Measurements from ENCODE around the gene FMNL2.
A peak's percentile ranks its signal among the peaks of the same experiment; 100 is the strongest.

The FMNL2 gene

DNA sequence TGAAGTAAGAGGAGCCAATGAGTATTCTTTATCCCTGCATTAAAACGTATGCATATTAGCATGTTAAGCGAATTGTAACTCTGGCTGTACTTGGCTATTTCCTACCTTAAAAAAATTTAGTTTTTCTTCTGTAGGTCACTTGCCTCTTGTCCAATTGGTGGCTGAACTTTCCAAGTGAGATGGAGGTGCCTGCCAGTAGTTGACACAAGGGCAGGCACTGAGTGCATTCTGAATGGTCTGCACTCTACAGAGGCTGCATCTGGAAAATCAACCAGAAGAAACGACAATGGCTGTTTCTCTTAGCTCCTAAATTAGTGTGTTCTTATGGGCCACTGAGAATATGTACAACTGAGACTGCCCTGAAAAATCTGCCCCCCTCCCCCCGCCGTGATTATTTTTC lies 221.5 kb downstream of the FMNL2 start:
- DNase-seq (ENCODE audit: low read depth in 2 of 2): no peak

DNA sequence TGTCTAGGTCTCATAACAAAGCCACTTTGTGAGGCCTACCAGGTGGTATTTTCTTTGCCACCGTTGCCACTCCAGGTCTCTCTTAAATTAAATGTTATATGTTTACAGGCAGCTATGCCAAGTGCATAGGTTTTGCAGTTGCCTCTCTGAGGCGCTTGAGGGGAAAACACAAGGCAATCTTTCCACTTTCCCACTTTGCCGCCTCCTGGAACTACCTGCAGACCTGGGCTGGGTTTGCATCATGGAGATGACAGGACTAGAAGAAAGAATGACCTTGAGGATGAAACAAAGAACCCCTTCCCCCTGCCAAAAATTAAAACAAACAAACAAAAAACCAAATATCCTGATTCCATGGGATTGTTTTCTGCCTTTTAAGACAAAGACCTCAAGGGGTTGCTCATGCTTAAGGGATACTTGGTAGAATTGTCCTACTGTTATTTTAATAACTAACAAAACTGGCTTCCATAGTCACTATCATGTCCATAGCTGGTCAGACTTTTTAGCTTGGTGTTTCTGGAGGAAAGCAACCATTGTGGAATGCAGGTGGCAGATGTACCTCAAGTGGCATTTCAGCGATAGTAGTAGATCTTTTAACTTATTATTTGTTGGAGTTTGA lies 222.4 kb downstream of the FMNL2 start:
- DNase-seq (ENCODE audit: low read depth in 2 of 2): no peak

DNA sequence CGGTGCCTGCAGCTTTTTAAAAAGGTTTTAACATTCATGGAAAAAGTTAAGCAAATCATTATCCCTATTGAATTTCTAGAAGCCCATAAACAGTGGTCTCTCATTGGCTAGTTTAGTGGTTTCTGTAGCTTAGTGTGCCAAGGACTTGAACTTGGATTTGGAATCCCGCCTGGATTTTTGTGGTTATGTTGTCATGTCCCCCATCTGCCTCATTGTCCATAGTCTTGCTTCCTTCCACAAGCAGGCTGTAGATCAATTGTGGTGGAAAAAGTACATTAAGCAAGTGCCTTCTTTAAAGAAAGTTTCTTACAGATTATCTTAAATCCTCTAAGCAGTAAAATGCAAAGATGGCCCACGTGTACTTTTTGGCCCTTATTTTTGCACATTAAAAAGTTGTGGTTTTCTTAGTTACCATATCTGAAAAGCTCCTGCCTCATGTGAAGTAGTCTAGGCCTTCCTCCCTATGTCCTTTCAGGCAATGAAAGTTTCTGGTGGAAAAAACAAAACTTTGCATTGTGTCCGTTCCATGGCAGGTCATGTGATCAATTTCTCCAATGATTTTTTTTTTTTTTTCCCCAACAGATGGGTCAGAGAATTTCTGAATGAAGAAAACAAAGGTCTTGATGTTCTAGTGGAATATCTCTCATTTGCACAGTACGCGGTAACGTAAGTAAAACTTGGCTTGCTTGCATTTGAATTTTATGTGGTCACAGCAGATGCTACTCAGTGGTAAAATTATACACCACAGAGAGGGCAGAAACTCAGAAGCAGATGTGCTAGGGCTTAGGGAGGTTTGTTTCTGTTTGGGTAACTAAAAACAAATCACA lies 223.4 kb downstream of the FMNL2 start:
- DNase-seq (ENCODE audit: low read depth in 2 of 2): no peak

DNA sequence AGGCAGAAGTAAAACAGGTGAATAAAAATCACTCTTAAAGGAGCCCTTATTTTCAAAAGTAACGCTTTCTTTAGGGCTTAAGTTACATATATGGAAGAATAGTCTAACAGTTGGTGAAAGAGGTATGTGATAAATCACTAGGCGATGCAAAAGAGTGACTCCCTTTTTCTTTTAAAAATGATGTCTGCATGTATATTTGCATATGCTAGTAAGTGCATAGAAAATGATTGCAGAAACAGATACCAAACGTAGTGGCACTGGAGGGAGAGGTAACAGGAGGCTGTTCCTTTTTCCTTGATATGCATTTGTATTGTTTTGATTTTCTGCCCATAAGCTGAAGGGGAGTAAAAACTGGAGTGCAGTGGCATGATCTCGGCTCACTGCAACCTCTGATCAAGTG lies 224.0 kb downstream of the FMNL2 start:
- no peak for DNase-seq (ENCODE audit: low read depth in 2 of 2)

DNA sequence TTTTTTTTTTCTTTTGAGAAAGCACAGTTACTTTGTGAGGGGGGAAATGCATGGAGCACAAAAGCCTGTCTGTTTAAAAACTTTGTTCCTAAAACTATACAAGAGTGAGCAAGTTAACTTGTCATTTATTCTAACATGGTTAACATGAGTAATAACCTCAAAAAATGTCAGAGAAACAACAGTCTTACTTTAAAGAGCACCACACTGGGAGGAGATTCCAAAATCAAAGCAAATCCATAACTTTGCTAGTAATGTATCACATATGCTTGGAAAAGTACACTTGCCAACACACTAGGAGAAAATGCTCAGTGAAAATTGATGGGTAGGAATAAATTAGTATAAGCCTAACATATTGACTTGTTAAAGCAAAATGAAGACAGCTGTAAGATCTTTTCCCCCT lies 225.2 kb downstream of the FMNL2 start:
- no peak for DNase-seq (ENCODE audit: low read depth in 2 of 2)

DNA sequence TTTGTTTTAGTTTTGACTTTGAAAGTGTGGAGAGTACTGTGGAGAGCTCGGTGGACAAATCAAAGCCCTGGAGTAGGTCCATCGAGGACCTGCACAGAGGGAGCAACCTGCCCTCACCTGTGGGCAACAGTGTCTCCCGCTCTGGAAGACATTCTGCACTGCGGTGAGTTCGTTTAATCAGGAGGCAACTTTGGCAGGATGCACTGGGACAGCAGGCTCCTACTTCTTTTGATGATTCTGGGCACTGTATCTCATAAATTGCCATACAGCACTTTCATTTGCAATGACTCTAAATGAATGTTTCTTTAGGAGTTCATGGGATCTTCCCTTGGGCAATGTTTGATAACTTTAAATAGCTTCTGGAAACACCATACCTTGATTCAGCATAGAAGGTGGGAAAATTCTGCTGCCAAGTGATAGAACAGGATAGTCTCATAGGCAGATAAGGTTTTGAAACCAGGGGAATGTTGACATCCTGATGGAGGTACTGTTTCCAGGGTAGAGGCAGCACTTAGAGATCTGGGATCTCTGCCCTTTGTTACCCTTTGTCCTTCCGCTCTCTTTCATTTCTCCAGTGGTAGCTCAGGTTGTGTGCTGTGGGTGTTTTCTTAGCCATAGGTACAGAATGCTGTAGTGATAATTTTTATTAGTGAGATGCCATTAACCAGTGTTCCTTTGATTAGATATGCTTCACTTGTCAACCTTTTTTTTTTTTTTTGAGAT lies 226.1 kb downstream of the FMNL2 start:
- no peak for DNase-seq (ENCODE audit: low read depth in 2 of 2)

DNA sequence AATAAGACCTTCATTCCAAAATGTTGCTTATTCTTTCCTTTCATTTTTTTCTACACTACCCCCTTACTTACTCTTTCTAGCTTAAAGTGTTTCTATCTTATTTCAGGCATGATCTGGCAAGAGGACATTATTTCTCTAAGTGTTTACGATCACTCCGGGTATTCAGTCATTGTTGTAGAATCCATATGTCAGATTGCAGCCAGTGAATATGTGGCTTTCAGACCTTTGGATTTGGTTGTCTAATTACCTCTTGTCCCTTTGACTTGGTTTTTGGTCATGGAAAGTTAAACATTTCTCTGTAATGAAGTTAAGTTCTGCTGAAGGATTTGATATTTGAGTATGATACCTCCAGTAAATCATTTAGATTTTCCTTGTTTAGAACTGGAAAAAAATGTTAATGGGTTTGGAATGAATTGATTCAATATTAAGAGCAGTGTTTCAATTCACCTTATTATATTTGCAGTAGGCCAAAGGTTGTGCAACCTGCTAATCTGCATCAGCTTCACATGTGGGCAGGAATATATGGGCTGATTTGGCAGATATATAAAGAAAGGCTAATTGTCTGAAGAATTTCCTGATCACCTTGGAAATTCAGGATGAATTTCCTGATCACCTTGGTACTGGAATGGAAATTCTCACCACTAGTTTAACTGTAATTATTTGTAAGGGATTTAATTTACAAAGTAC lies 227.4 kb downstream of the FMNL2 start:
- DNase-seq (ENCODE audit: low read depth in 2 of 2): no peak

DNA sequence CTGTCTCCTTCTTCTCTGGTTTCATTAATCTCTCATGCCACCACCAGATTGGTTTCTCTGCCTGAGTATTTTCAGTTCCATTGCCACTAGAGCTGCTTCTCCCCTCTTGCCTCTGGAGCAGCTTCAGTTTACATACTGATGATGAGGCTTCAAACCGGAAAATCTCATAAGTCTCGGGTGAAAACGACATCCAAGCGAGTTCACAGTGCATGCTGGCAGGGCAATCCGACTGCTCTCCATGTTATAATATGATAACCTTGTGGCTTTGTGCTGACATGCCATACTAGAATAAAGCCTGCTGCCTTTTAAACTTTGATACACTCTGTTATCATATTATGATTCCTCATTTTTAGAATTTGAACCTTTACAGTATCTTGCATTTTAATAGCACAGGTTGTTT lies 228.8 kb downstream of the FMNL2 start:
- no peak for DNase-seq (ENCODE audit: low read depth in 2 of 2)

DNA sequence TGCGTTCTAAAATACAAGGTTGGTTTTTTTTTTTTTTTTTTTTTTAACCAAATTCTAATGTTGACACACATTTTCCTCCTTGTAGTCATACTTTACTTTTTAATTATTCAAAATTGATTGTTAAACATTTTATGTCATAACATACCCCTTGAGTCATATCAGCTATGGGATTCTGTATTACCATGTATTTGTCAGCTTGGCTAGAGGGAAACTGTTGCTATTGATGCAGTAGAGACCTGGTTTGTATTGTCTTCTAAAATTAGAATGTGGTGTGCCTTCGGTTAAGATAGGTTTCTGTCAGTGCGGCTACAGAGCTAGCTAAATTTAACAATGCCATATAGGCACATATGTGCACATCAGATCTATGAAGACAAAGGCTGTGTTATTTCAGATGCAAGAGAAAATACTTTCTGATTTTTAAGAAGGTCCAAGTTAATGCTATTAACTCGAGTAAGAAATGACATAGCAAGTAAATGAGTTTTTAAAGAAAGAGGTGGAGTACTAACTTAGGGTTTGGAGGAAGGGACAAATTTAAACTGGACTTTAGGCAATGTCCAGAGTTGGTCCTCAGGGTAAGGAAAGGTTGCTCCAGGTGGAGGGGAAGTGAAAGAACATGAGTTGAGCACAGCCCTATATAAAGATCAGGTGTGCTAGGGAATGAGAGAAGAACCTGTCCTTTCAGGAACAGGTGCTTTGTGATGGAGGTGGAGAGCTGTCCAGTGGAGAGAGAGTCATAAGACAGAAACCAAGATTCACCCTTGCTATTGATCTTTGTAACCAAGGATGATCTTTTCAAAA lies 230.0 kb downstream of the FMNL2 start:
- DNase-seq (ENCODE audit: low read depth in 2 of 2): no peak

DNA sequence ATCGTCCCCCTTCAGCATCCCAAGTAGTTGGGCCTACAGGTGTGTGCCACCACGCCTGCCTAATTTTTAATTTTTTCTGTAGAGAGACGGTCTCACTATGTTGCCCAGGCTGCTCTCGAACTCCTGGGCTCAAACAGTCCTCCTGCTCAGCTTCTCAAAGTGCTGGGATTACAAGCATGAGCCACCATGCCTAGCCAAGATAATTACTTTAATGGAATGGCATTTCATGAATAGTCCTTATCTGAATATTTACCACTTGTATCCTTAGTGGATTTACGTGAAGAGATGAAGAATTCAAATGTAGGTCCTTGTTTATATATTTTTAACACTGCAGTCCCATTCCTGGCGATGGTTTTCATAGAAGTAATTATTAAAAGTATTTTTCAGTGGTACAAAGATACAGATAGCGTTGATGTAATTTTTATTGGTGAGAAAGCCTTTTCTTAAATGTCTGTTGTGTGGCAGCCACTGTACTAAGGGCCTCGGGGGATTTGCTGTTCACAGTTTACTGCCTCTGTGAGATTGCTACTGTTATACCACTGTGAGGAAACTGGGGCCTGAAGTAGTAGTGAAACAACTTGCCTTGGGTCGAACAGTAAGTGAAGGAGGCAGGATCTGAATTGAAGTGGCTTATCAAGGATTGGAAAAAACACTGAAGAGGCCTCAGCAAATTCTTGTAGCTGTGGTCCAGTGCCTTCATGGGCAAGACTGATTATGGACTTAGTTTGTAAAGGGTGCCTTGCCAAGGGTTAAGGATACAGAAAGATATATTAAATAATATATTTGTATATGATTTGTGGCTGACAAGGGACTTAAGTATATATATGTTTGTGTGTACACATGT lies 231.1 kb downstream of the FMNL2 start:
- no peak for DNase-seq (ENCODE audit: low read depth in 2 of 2)

DNA sequence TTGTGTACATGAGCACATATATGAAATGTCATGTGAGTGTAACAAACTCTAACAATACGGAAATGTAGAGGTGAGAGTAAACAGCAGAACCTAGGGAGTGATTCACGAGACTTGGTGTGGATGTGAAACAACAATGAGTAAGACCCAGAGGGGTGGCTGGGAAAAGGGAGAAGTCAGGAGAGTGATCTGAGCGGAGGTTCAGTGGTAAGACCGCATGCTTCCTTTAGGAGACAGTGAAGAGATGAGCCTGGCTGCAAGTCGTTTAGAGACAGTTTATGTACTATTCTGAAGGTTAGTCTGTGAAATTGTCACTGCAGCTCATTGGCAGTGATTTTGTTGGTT lies 231.7 kb downstream of the FMNL2 start:
- DNase-seq (ENCODE audit: low read depth in 2 of 2): no peak

DNA sequence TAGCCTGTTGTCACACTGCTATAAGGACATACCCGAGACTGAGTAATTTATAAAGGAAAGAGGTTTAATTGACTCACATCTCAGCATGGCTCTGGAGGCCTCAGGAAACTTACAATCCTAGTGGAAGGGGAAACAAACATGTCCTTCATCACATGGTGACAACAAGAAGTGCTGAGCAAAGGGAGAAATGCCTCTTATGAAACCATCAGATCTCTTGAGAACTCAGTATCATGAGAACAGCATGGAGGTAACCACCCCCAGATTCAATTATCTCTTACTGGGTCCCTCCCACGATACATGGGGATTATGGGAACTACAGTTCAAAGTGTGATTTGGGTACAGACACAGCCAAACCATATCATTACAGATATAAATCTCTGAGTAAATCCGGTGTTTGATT lies 233.6 kb downstream of the FMNL2 start:
- no peak for DNase-seq (ENCODE audit: low read depth in 2 of 2)

DNA sequence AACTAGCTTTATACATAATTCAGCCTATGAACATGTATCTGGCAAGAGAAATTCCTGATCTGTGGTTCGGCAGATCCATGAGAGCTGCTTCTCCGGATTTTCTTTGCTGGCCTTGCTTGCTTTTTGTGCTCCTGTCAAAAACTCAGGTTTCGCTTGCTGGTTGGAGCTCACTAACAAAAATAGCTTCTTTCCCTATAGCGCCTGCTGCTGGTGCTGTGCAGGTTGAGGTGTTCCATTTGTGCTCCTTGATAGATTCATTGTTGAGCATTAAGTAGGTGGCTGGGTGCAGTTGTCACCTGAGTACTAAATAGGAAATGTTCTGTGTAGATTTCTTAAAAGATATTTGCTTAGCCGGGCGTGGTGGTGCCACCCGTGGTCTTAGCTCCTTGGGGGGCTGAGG lies 234.2 kb downstream of the FMNL2 start:
- DNase-seq (ENCODE audit: low read depth in 2 of 2): no peak

DNA sequence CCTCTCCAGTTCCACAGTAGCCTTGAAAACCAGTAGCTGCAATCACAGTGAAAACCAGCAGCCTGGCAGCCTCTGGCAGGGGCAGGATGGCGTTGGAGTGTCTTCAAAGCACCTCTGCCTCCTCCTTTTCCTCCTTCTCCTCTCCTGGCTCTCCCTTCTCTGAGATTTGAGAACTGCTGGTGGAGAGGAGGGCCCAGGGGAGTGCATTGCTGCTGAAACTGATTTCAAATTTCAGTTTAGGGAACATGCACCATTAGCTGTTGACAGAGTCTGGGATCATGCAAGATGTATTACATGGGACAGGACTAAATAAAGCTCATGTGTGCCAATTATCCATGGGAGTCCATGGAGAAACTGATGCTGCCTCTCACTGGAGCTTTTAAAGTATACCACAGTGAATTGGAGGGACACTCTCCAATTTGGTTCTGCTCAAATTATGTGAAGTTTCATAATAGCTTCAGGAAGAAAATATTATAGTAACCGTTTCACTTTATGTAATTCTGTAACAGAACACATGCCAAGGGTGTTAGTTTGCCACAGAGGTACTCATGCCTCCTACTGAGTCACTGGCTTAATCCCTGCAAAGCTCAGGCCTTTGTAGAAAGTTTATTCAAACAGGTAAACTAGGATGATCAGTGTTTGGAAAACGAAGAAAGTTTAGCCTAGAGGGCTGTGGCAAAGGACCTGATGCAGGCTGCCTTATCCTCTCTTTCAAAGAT lies 236.2 kb downstream of the FMNL2 start:
- no peak for DNase-seq (ENCODE audit: low read depth in 2 of 2)

DNA sequence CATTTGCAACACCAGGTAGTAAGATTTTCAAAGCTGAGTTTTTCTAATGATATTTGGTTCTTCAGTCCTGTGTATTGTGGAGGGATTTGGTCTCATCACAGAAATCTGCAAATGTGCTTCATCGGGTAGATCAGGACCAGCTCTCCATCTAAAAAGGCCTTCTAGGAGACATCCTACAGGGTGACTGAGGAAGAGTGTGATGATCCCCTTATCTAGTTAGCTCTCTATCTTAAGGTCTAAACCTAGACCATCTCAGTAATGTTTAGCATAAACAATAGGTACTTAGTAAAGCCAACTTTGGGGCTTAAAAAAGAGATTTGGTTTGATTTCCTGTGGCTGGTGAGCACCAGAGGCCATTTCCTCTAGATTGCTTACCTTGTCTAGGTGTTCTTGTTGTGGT lies 237.1 kb downstream of the FMNL2 start:
- DNase-seq (ENCODE audit: low read depth in 2 of 2): no peak

DNA sequence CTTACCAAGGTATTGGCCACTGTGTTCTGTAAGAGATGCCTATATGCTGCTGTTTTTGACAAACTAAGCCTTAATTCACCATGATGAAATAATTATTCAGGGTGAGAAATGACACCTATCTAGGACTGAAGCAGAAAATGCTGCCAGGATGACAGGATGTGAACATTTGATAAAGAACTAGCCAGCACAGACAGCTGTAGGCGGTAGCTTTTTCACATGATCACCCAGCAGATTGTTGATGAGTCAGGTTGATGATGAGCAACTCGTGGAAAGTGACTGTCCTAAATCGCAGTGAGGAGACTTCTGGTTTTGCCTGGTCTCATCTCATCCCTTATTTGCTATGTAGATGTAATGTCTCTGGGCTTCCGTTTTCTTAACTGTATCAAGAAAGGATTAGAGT lies 238.2 kb downstream of the FMNL2 start:
- DNase-seq (ENCODE audit: low read depth in 2 of 2): peak; percentile 5 to 31

DNA sequence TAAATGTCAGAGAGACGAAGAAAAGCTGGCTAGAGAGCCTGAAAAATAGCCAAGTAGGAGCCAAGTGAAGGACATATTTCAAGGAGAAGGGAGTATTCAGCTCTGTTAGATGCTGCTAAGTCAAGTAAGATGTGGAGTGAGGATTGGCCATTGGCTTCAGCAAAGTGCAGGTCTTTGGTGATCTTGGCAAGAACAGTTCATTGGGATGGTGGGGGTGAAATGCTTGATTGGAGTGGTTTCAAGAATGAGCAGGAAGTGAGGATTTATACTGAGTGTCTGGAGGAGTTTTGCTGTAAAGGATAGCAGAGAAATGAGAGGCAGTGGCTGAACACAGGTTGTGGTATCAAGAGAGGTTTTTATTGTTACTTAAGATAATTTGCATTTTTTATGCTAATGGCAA lies 242.6 kb downstream of the FMNL2 start:
- no peak for DNase-seq (ENCODE audit: low read depth in 2 of 2)

DNA sequence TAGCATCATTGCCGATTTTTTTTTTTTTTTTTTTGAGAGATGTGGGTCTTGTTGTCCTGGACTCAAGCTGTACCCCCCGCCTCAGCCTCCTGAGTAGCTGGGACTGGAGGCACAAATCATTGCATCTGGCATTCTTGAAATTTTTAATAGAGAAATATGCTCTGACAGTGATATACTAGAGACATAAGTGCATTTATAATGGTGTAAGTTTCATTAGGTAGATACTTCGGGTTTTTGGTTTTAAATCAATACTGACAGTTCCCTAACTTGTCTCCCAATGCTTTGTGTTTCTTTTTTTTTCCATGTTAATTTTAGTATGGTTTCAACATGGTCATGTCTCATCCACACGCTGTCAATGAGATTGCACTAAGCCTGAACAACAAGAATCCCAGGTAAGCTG lies 243.6 kb downstream of the FMNL2 start:
- no peak for DNase-seq (ENCODE audit: low read depth in 2 of 2)

DNA sequence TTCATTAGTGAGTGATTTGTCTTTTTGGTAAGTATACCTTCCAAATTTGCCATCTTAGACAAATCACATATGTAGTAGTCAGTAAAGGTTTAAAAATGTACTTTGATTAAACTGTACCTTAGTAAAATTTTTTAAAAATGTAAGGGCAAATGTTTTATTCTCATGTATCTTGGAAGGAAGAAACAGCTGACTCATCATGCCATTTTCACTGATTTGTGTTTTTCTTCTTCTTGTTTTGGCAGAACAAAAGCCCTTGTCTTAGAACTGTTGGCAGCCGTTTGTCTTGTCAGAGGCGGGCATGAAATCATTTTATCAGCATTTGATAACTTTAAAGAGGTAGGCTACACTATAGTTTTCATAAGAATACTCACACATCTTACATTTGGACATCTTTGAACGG lies 245.7 kb downstream of the FMNL2 start:
- no peak for DNase-seq (ENCODE audit: low read depth in 2 of 2)

DNA sequence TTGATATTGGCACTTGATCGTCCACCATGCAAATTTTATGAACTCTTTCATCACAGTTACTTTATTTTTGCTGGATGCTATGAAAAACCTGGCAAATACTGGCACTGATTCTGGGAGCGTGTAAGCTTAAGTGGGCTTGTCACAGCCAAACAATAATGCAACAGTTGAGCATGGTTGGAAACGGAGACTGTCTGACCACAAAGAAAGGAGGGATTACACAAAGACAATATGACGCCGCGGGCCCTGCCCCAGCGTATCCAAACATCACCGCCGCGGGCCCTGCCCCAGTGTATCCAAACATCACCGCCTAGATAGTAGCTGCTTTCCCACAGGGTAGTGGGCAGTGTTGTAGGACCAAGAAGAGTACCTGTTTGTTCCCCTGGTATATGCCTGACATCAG lies 246.4 kb downstream of the FMNL2 start:
- no peak for DNase-seq (ENCODE audit: low read depth in 2 of 2)

All from stimulated activated CD8-positive, alpha-beta memory T cell treated with anti-CD3 and anti-CD28 coated beads, Interleukin-7, amount 100 ng/mL, for 4 hours (primary cell).